Large intestine (tissue), 3 donors: ENCODE data around the gene RBM5. TPM values are rescaled to one million over a fixed set of nuclear protein-coding genes. Genes with fewer than 3 reads are reported as not detected.

Experiments used
- DNase-seq, 2 donors: peaks; one replicate each; pipeline versions ENCODE4 v3.0.0 to v3.0.0-alpha.2; 2013
- H3K27ac ChIP-seq: one replicate; pipeline ENCODE4 v1.5.1; 2013; ENCODE audit warnings: low read length
- H3K27me3 ChIP-seq: 2 replicates; pipeline ENCODE4 v1.6.1; 2013; ENCODE audit warnings: low read length; ENCODE audit not compliant: control insufficient read depth, insufficient read depth
- H3K36me3 ChIP-seq: 2 replicates; pipeline ENCODE4 v1.6.1; 2013; ENCODE audit warnings: low read length; ENCODE audit not compliant: control insufficient read depth, insufficient read depth
- H3K4me1 ChIP-seq: one replicate; pipeline ENCODE4 v1.6.1; 2013; ENCODE audit warnings: low read length; ENCODE audit not compliant: control insufficient read depth, insufficient read depth
- H3K4me3 ChIP-seq: one replicate; pipeline ENCODE4 v1.5.1; 2013; ENCODE audit warnings: low read length
- H3K9me3 ChIP-seq: one replicate; pipeline ENCODE4 v1.6.1; 2013; ENCODE audit warnings: mild to moderate bottlenecking, low read depth, low read length, moderate library complexity; ENCODE audit not compliant: control insufficient read depth
- WGBS: methylation state at CpG from one replicate; pipeline ENCODE4 v1.1.5; 2013; ENCODE audit warnings: low lambda C conversion rate; ENCODE audit not compliant: insufficient coverage; 5-methylcytosine and 5-hydroxymethylcytosine counted together
- polyA plus RNA-seq: library from polyadenylated mRNA; unstranded; fragments of 120-200 nt; gene quantifications from one replicate; pipeline ENCODE4 v1.2.1, GENCODE V29; 2013

RBM5 gene
- polyA plus RNA-seq, 1 donor = 272 TPM

DNA sequence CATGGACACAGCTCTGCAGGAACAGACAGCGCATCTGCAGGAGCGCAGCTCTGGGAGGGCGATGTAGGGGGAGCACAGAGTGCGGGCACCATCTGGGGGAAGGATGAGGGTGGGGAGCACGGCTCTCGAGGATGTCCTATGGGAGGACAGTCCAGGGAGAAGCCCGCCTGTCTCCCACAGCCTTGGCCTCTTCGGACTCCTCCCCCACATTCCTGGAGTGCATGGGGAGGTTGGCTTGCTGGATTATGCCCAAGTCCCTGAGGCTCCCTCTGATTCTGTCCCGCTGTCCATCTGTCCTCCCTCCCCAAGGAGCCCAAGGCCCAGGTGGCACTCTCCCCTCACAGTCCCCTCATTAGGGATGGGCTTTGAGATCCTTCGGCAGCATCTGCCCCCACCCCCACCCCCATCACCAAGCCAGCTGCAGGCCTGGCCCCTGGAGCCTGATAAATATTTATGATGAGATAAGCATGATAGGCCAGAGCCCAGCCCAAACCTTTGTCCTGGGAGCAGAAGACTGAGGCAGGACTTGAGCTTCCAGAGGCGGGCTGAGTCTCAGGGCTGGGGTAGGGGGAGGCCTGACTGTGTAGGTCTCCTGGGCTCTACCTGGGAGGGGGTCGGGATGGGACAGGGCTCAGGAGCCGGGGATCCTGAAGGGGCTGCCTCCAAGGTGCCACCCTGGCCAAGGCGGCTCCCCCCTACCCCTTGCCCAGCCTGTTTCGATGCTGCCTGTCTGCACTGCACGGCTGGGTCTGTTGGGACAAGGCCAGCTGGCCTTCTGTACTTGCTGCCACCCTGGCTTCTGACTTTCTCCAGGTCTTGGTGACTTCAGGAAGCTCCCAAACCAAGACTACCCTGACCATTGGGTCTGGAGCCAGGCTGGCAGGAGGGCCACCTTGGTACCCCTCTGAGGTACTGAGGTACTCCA, 37.8 kb downstream of the RBM5 start:
- WGBS = no CpG with 5 or more reads among the region's 16 CpGs
- no peaks in the 10 kb centered on the region for H3K9me3 ChIP-seq
- no peak overlapping the region for H3K4me3 ChIP-seq
- DNase-seq = peak; percentile 45 to 47
- H3K27ac ChIP-seq = no peak overlapping the region
- H3K27me3 ChIP-seq = peaks cover 6% of the 10 kb centered on the region
- H3K36me3 ChIP-seq = peaks cover 2% of the 10 kb centered on the region
- peaks cover 36% of the 10 kb centered on the region for H3K4me1 ChIP-seq

DNA sequence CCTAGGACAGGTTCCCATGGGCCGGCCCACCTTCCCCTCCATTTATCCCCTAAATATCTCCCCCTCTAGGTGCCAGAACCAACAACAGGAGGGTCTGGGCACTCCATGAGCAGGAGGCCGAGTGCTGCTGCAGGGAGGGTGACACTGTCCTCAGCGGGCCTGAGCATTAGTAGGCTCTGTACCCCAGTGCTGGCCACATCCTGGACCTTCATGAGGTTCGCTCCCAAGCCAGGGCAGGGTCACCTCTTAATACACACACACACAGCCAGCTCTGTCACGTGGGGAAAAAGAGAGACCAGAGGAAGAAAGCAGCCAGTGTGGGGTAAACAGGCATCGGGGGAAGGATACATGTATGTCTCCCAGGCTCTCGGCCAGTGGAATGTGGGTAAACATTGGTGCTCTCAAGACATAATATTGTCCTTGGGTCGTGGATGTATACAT, 38.6 kb downstream of the RBM5 start:
- no peak overlapping the region for H3K27ac ChIP-seq
- H3K4me1 ChIP-seq = peaks cover 30% of the 10 kb centered on the region
- no peaks in the 10 kb centered on the region for H3K9me3 ChIP-seq
- peaks cover 9% of the 10 kb centered on the region for H3K27me3 ChIP-seq
- no peak overlapping the region for H3K4me3 ChIP-seq
- DNase-seq = no peak
- H3K36me3 ChIP-seq = no peaks in the 10 kb centered on the region
- no CpG with 5 or more reads among the region's 8 CpGs for WGBS

DNA sequence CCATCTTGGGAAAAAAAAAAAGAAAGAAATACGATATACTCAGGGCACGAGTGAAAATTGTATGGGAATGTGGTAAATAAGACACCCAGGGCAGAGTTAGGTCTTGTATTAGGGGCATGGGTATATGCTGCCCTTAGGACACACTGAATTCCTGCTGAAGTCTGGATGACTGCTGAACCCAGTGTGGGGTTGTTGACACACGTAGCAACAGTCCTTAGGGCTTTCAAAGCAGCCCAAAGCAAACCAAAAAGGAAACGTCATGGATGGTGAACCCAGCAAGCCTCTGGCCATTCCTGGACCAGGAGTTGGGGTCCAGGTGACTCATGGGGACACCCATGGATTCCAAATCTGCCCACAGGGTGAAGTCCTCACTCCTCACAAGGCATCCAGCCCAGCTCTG, 39.3 kb downstream of the RBM5 start:
- WGBS = 92% methylated on average over 2 of the region's 4 CpGs
- Histone ChIP-seq H3K4me3 (no peak overlapping the region), H3K36me3 (no peaks in the 10 kb centered on the region), H3K27me3 (peaks cover 9% of the 10 kb centered on the region), H3K27ac (no peak overlapping the region), H3K4me1 (peaks cover 26% of the 10 kb centered on the region), H3K9me3 (no peaks in the 10 kb centered on the region)
- DNase-seq = no peak

DNA sequence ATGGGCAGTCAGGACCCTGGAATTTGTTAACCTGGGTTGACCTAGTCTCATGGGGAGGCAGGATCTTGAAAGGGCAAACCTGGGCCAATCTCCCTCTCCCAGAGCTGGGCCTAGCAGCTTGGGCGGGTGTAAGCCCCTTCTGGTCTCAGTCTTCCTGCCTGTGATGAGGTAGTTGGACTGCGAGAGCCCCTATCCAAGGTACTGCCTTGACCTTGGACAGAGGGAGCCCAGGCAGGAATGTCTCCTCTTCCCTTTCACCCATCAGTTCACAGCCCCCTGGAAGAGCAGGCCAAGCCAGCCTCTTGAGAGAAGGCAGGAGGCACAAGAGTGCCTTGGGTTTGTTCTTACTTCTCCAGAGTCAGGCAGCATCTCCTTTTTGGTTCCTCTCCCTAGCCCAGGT, 41.7 kb downstream of the RBM5 start:
- Histone ChIP-seq H3K27ac (no peak overlapping the region), H3K27me3 (peaks cover 18% of the 10 kb centered on the region), H3K36me3 (no peaks in the 10 kb centered on the region), H3K4me3 (no peak overlapping the region), H3K9me3 (no peaks in the 10 kb centered on the region), H3K4me1 (peaks cover 19% of the 10 kb centered on the region)
- WGBS = no CpG with 5 or more reads among the region's 2 CpGs
- DNase-seq = no peak

DNA sequence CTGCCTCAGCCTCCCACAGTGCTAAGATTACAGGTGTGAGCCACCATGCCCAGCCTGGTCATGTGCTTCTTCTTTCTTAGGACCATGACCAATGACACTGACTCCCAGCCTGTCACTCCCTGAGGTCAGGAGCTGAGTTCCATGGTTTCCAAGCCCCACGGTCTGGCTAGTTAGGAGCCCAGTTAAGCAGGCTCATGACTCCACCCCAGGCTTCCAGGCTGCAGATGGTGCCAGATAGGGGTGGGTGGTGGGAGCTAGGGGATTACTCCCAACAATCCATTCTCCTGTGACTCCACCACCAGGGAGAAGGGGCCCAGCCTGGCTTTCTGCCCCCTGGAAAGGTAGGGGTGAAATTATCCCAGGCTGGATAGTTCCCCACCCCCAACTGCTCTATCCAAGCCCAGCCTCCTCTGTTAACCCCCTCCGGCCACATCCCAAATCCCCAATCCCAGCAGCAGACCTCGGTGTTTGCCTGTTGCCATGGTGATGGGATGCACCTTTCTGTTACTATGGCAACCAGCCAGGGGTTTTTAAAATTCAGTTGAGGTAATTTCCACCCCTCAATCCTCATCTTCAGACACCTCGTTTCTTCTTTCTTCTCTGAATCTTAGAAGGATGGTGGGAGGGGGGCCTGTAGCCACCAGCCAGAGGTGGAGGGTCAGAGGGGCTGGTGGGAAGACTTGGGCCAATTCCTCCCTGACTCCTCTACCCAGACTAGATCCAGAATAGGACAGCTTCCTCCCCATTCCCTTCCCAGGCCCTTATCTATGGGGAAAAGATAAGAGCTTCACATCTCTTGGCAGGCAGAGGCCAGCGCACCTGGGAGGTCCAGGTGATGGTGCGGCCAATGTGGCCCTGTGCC, 43.9 kb downstream of the RBM5 start:
- WGBS = no CpG with 5 or more reads among the region's 6 CpGs
- H3K9me3 ChIP-seq = no peaks in the 10 kb centered on the region
- no peak overlapping the region for H3K4me3 ChIP-seq
- peaks cover 15% of the 10 kb centered on the region for H3K27me3 ChIP-seq
- H3K27ac ChIP-seq = no peak overlapping the region
- no peaks in the 10 kb centered on the region for H3K36me3 ChIP-seq
- H3K4me1 ChIP-seq = no peaks in the 10 kb centered on the region
- DNase-seq = no peak

DNA sequence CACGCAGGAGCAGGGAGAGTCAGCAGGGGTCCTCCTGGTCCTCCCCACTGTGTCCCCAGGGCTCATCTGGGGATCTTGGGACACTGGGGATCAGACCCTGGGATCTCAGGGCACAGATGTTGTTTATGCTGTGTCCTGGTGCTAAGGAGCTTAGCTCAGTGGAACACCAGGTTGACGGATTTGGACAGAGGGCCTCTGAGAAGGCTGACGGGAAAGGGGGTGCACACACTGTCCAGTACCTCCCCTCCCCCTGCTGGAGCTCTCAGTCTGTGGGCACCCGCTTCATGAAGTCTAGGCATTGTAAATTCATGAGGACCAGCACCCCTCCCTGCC, 44.5 kb downstream of the RBM5 start:
- no CpG with 5 or more reads among the region's 4 CpGs for WGBS
- Histone ChIP-seq H3K36me3 (no peaks in the 10 kb centered on the region), H3K4me1 (no peaks in the 10 kb centered on the region), H3K9me3 (no peaks in the 10 kb centered on the region), H3K4me3 (no peak overlapping the region), H3K27ac (no peak overlapping the region), H3K27me3 (peaks cover 15% of the 10 kb centered on the region)
- no peak for DNase-seq

DNA sequence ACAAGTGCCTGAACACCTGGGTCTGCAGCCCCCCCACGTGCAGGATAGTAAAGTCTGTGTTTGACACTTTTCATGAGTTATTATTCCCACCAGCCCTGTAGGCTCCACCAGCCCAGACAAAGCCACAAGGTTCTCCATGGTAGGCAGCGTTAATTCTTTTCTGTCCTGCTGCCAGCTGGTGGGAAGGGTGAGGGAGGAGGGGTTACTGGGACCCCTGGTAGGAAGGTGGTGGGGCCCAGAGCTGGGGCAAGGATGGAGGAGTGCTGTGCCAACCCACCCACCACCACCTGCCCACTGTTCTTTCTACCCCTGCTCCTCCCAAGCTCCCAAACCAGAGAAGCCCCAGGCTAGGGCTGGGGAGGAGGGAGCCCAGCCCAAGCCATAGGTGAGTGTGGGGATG, 45.6 kb downstream of the RBM5 start:
- Histone ChIP-seq H3K27me3 (peaks cover 22% of the 10 kb centered on the region), H3K27ac (no peak overlapping the region), H3K9me3 (no peaks in the 10 kb centered on the region), H3K4me1 (peaks cover 10% of the 10 kb centered on the region), H3K4me3 (no peak overlapping the region), H3K36me3 (no peaks in the 10 kb centered on the region)
- DNase-seq = no peak
- no CpG with 5 or more reads among the region's 2 CpGs for WGBS

DNA sequence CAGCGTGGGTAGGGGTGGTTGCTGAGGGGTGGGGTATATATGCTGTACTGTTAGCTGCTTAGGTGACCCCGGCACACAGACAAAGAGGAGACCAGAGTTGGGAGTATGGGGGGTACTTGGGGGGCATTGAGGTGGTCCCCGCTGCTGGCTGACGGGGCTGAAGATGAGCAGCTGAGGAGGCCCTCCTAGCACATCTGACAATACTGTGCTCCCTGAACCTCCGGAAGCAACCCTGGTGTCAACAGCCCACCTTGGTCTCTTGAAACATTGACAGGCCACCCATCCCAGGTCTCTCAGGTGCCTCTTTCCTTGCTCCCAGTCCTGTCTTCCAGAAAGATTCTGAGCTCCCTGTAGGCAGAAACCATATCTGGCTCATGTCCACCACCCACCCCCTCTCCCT, 47.2 kb downstream of the RBM5 start:
- DNase-seq = no peak
- no peak overlapping the region for H3K4me3 ChIP-seq
- no CpG with 5 or more reads among the region's 5 CpGs for WGBS
- H3K9me3 ChIP-seq = no peaks in the 10 kb centered on the region
- H3K36me3 ChIP-seq = no peaks in the 10 kb centered on the region
- H3K27me3 ChIP-seq = peaks cover 27% of the 10 kb centered on the region
- H3K27ac ChIP-seq = no peak overlapping the region
- peaks cover 10% of the 10 kb centered on the region for H3K4me1 ChIP-seq

DNA sequence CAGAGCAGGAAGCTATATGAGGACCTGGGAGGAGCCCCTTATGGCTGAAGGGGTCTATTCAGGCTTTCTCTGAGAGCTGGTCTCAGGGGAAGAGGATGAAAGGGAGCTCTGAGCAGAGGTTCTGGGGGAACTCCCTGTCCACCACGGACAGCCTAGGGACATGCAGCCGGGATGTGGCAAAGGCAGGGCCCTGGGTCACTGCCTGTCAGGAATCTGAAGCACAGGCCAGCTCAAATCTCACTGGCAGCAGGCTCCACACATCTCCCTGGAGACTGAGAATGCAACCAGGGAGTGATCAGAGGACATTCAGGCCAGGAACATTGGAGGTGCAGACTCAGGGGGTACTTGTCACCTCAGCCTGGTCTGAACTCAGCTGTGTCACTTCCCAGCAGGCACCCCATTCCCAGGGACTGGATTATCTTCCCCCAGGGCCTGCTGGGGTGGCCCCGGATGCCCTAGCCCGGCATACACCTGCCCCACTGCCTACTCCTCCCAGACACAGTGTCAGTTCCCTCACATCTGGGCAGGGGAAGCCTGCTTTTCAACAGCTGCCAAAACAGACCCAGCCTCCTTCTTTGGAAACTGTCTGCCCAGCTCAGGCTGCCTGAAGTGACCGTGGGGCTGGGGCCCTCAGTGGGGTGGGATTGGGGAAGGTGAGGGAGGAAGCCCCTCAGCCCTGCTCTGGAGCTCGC, 48.1 kb downstream of the RBM5 start:
- peaks cover 10% of the 10 kb centered on the region for H3K4me1 ChIP-seq
- H3K9me3 ChIP-seq = no peaks in the 10 kb centered on the region
- DNase-seq = no peak
- H3K36me3 ChIP-seq = no peaks in the 10 kb centered on the region
- no CpG with 5 or more reads among the region's 6 CpGs for WGBS
- H3K4me3 ChIP-seq = no peak overlapping the region
- H3K27ac ChIP-seq = no peak overlapping the region
- peaks cover 23% of the 10 kb centered on the region for H3K27me3 ChIP-seq

DNA sequence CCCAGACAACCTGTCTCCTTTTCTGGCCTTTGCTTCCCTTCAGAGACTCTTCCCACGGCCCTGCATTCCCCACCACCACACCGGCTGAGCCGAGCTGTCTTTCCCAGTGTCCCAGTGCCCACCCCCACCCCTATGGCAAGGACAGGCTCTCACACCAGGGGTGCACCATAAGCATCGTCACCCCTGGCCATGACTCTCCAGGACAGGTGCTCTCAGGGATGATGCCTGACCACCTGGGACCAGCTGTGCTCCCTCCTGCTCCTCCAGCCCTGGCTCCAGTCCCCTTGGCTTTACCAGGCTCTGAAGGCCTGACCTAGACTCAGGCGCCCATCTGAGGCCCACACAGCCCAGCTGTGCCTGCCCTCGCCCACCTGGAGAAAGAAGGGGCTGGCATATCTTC, 48.8 kb downstream of the RBM5 start:
- H3K27me3 ChIP-seq = peaks cover 23% of the 10 kb centered on the region
- no peak for DNase-seq
- H3K27ac ChIP-seq = no peak overlapping the region
- WGBS = 60% methylated on average over 1 of the region's 6 CpGs
- H3K4me3 ChIP-seq = no peak overlapping the region
- H3K9me3 ChIP-seq = no peaks in the 10 kb centered on the region
- H3K36me3 ChIP-seq = no peaks in the 10 kb centered on the region
- H3K4me1 ChIP-seq = peaks cover 10% of the 10 kb centered on the region
